Mesendoderm (in vitro differentiated cells): ENCODE data around the gene PTF1A. TPM values are rescaled to one million over a fixed set of nuclear protein-coding genes. Genes with fewer than 3 reads are reported as not detected.
"Not testable (repeated sequence)": the region's sequence is repeated elsewhere in the genome, so short reads cannot be mapped to it uniquely, and the experiment has no call there.

Experiments
- DNase-seq: peaks from one replicate; pipeline ENCODE4 v3.0.0; 2013
- H2AK5ac ChIP-seq: 2 replicates; pipeline ENCODE4 v1.6.1; 2013; ENCODE audit warnings: low read length, inconsistent platforms
- H2BK120ac ChIP-seq: 2 replicates; pipeline ENCODE4 v1.6.1; 2013; ENCODE audit warnings: low read depth, mild to moderate bottlenecking, low read length, moderate library complexity, mixed read lengths
- H2BK15ac ChIP-seq: replicated peaks from 2 replicates; pipeline ENCODE4 v1.6.1; 2013; ENCODE audit warnings: low read depth, mild to moderate bottlenecking, moderate library complexity
- H2BK5ac ChIP-seq: 2 replicates; pipeline ENCODE4 v1.6.1; 2013; ENCODE audit warnings: low read length, inconsistent platforms
- H3K18ac ChIP-seq: 2 replicates; pipeline ENCODE4 v1.6.1; 2013; ENCODE audit warnings: mild to moderate bottlenecking, low read length, mixed read lengths
- H3K23ac ChIP-seq: one replicate; pipeline ENCODE4 v1.6.1; 2013; ENCODE audit warnings: low read length
- H3K27ac ChIP-seq: 2 replicates; pipeline ENCODE4 v1.5.1; 2013; ENCODE audit warnings: low read depth, mild to moderate bottlenecking, inconsistent platforms, low read length, moderate library complexity
- H3K27me3 ChIP-seq: 2 replicates; pipeline ENCODE4 v1.6.1; 2013; ENCODE audit warnings: low read length, control low read depth, mild to moderate bottlenecking, inconsistent platforms; ENCODE audit not compliant: insufficient read depth, poor library complexity
- H3K36me3 ChIP-seq: 2 replicates; pipeline ENCODE4 v1.6.1; 2013; ENCODE audit warnings: low read length, inconsistent platforms; ENCODE audit not compliant: control insufficient read depth, insufficient read depth
- H3K4ac ChIP-seq: one replicate; pipeline ENCODE4 v1.6.1; 2013; ENCODE audit warnings: low read depth, mild to moderate bottlenecking, low read length, moderate library complexity
- H3K4me1 ChIP-seq: 2 replicates; pipeline ENCODE4 v1.6.1; 2013; ENCODE audit warnings: low read depth, low read length, inconsistent platforms; ENCODE audit not compliant: control insufficient read depth
- H3K4me2 ChIP-seq: 2 replicates; pipeline ENCODE4 v1.6.1; 2013; ENCODE audit warnings: low read length
- H3K4me3 ChIP-seq: 2 replicates; pipeline ENCODE4 v1.5.1; 2013; ENCODE audit warnings: mild to moderate bottlenecking, low read length
- H3K56ac ChIP-seq: one replicate; pipeline ENCODE4 v1.6.1; 2013; ENCODE audit warnings: low read length
- H3K79me1 ChIP-seq: 2 replicates; pipeline ENCODE4 v1.6.1; 2013; ENCODE audit warnings: low read length, inconsistent platforms
- H3K79me2 ChIP-seq: 2 replicates; pipeline ENCODE4 v1.6.1; 2013; ENCODE audit warnings: mild to moderate bottlenecking, low read length; ENCODE audit not compliant: control insufficient read depth, insufficient read depth
- H3K9ac ChIP-seq: 2 replicates; pipeline ENCODE4 v1.6.1; 2013; ENCODE audit warnings: low read length, inconsistent platforms
- H4K5ac ChIP-seq: one replicate; pipeline ENCODE4 v1.6.1; 2013; ENCODE audit warnings: low read length
- H4K8ac ChIP-seq: one replicate; pipeline ENCODE4 v1.6.1; 2013; ENCODE audit warnings: low read depth, mild to moderate bottlenecking, control low read depth, low read length, moderate library complexity
- WGBS: extraction: QIAGEN DNeasy Blood & Tissue Kit; methylation state at CpG from one replicate; pipeline ENCODE4 v1.1.7; 2013; ENCODE audit warnings: low lambda C conversion rate, missing lambda C conversion rate; ENCODE audit not compliant: insufficient coverage; ENCODE audit errors: extremely low coverage; 5-methylcytosine and 5-hydroxymethylcytosine counted together
- small RNA-seq: library from polyadenylated mRNA; stranded (forward); fragments of <200 nt; extraction: miRNeasy Mini kit (QIAGEN cat#:217004); gene quantifications from one replicate; pipeline ENCODE3, GENCODE V24; 2013; ENCODE audit not compliant: insufficient read depth

The PTF1A gene

GRCh38 chr10:23230582-23230981 is 38.5 kb downstream of the PTF1A start:
- Histone ChIP-seq H2AK5ac (no peak overlapping the region), H3K27ac (no peak overlapping the region), H3K4me3 (no peak overlapping the region), H4K8ac (no peak overlapping the region), H3K79me1 (no peaks in the 10 kb centered on the region), H3K9ac (no peak overlapping the region), H3K27me3 (no peaks in the 10 kb centered on the region), H3K4me2 (no peak overlapping the region), H4K5ac (no peak overlapping the region), H2BK120ac (no peak overlapping the region), H3K23ac (no peak overlapping the region), H3K56ac (no peak overlapping the region), H3K18ac (no peak overlapping the region), H3K4ac (no peak overlapping the region), H2BK5ac (no peak overlapping the region), H3K36me3 (no peaks in the 10 kb centered on the region), H3K79me2 (no peaks in the 10 kb centered on the region), H3K4me1 (no peaks in the 10 kb centered on the region), H2BK15ac (no peak overlapping the region)
- no CpG with 5 or more reads among the region's 1 CpG for WGBS
- no peak for DNase-seq

GRCh38 chr10:23238015-23238414 is 45.9 kb downstream of the PTF1A start:
- Histone ChIP-seq H3K4me1 (no peaks in the 10 kb centered on the region), H3K4ac (no peak overlapping the region), H3K4me3 (no peak overlapping the region), H3K27ac (no peak overlapping the region), H2BK120ac (no peak overlapping the region), H3K27me3 (no peaks in the 10 kb centered on the region), H3K18ac (no peak overlapping the region), H3K4me2 (no peak overlapping the region), H4K5ac (no peak overlapping the region), H3K23ac (no peak overlapping the region), H2BK15ac (no peak overlapping the region), H4K8ac (no peak overlapping the region), H3K79me1 (no peaks in the 10 kb centered on the region), H3K36me3 (no peaks in the 10 kb centered on the region), H3K9ac (no peak overlapping the region), H3K79me2 (no peaks in the 10 kb centered on the region), H2BK5ac (no peak overlapping the region), H3K56ac (no peak overlapping the region), H2AK5ac (no peak overlapping the region)
- no CpG with 5 or more reads among the region's 3 CpGs for WGBS
- DNase-seq: no peak

GRCh38 chr10:23241779-23242178 is 49.7 kb downstream of the PTF1A start:
- not testable (repeated sequence) for DNase-seq, H3K36me3 ChIP-seq, H3K23ac ChIP-seq, H4K8ac ChIP-seq, H3K79me2 ChIP-seq, H2AK5ac ChIP-seq, H3K18ac ChIP-seq, H2BK5ac ChIP-seq, H3K9ac ChIP-seq, H3K4me3 ChIP-seq, H3K27me3 ChIP-seq, H2BK120ac ChIP-seq, H3K4me2 ChIP-seq, H4K5ac ChIP-seq, H2BK15ac ChIP-seq, H3K4ac ChIP-seq, H3K4me1 ChIP-seq, H3K79me1 ChIP-seq, H3K56ac ChIP-seq, H3K27ac ChIP-seq
- no CpG with 5 or more reads among the region's 1 CpG for WGBS

Small RNAs within 50 kb of the gene (small RNA-seq; reads per million reads assigned to genes)
- not detected for gene RF00561
